WERI-Rb-1 (cell line): ENCODE data around the gene KAZN.

Source experiments
- DNase-seq: peaks from one replicate; pipeline ENCODE4 v3.0.0-alpha.2; 2020
- H3K27ac ChIP-seq: fragments of 250-450 bp; sonication (Bioruptor Pico); 2 replicates; pipeline ENCODE4 v1.5.1; 2020; ENCODE audit warnings: mild to moderate bottlenecking, moderate library complexity
- H3K27me3 ChIP-seq: fragments of 250-450 bp; sonication (Bioruptor Pico); 2 replicates; pipeline ENCODE4 v1.5.1; 2021; ENCODE audit warnings: mild to moderate bottlenecking, low read depth, moderate library complexity; ENCODE audit not compliant: insufficient read depth, severe bottlenecking
- H3K36me3 ChIP-seq: fragments of 250-450 bp; sonication (Bioruptor Pico); 2 replicates; pipeline ENCODE4 v1.5.1; 2020; ENCODE audit warnings: mild to moderate bottlenecking, moderate library complexity
- H3K4me3 ChIP-seq: 2 replicates; pipeline ENCODE4 v1.5.1; 2011; ENCODE audit warnings: low read depth, mild to moderate bottlenecking, control low read depth, low read length
- H3K9me3 ChIP-seq: fragments of 250-450 bp; sonication (Bioruptor Pico); 2 replicates; pipeline ENCODE4 v1.5.1; 2021; ENCODE audit warnings: mild to moderate bottlenecking, moderate library complexity; ENCODE audit not compliant: severe bottlenecking
- TF ChIP-seq, protein P1 (sequence below): IDR thresholded peaks from 2 replicates; pipeline ENCODE4 v1.5.1; 2011; ENCODE audit warnings: low read depth, mild to moderate bottlenecking, control low read depth, inconsistent platforms, low read length

The KAZN gene

DNA sequence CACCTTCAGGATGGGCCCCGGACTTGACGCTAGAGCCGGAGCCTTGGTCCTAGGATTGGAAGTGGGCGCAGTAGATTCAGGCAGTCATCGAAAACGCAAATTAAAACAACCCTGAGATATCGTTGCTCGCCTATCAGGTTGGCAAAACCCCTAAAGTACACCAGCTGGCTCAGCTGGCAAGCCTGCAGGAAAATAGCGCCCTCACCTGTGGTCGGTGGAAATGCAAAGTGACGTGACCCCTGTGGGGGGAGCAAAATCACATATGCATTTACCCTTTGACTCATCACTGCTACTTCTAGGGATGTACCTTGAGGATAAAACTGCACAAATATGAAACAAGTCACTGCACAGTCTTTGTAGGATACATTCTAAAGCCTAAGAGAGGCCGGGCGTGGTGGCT is 384.8 kb downstream of the KAZN start:
- TF ChIP-seq, protein P1, sequence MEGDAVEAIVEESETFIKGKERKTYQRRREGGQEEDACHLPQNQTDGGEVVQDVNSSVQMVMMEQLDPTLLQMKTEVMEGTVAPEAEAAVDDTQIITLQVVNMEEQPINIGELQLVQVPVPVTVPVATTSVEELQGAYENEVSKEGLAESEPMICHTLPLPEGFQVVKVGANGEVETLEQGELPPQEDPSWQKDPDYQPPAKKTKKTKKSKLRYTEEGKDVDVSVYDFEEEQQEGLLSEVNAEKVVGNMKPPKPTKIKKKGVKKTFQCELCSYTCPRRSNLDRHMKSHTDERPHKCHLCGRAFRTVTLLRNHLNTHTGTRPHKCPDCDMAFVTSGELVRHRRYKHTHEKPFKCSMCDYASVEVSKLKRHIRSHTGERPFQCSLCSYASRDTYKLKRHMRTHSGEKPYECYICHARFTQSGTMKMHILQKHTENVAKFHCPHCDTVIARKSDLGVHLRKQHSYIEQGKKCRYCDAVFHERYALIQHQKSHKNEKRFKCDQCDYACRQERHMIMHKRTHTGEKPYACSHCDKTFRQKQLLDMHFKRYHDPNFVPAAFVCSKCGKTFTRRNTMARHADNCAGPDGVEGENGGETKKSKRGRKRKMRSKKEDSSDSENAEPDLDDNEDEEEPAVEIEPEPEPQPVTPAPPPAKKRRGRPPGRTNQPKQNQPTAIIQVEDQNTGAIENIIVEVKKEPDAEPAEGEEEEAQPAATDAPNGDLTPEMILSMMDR, result peak; percentile 40; the same call in 1 of the 2 replicates
- Histone ChIP-seq H3K4me3 (no peak overlapping the region), H3K36me3 (no peaks in the 10 kb centered on the region), H3K9me3 (no peaks in the 10 kb centered on the region), H3K27ac (no peak overlapping the region), H3K27me3 (no peaks in the 10 kb centered on the region)
- DNase-seq, result peak; percentile 23

DNA sequence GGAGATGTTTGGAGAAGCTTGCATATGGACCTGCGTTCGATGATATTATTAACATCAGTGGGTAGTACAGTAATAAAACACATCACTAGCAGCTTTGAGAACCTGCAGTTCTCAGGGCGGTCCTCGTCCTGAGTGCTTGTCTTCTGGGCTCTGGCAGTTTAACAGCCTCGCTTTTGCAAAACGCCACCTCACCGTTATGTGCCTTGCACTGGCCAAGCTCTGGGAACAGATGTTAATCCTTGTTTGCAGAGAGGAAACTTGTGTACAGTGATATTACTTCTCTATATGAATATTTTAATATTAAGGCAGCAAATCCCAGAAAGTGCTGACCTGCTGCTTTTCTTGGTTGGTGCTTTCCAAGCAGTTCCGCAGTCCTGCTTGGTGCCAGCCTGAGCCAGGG is 387.7 kb downstream of the KAZN start:
- H3K27ac ChIP-seq, result no peak overlapping the region
- H3K4me3 ChIP-seq, result no peak overlapping the region
- no peaks in the 10 kb centered on the region for H3K36me3 ChIP-seq
- no peaks in the 10 kb centered on the region for H3K27me3 ChIP-seq
- TF ChIP-seq, protein P1, result no peak
- H3K9me3 ChIP-seq, result no peaks in the 10 kb centered on the region
- no peak for DNase-seq

GRCh38 chr1:14987829-14988603 is 389.5 kb downstream of the KAZN start:
- TF ChIP-seq, protein P1, result no peak
- no peak overlapping the region for H3K4me3 ChIP-seq
- H3K9me3 ChIP-seq, result no peaks in the 10 kb centered on the region
- no peak for DNase-seq
- no peak overlapping the region for H3K27ac ChIP-seq
- H3K27me3 ChIP-seq, result no peaks in the 10 kb centered on the region
- H3K36me3 ChIP-seq, result no peaks in the 10 kb centered on the region

DNA sequence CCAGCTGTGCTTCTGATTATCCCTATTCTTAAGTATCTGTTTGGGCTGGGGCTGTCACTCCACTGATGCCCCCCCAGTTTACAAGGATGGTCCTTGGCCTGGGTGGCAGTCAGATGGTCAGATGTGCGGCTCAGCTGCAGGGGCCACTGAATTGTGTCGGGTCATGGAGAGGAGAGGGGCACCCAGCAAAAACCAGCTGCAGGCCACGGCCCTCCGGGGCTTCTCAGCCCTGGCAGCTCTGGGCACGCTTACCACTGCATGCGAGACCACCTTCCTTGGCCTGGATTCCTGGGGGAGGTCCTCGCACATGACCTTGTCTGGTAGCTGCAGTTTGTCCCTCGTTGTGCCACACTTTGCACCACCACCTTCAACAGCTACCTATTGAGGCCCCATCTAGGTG is 390.2 kb downstream of the KAZN start:
- no peaks in the 10 kb centered on the region for H3K36me3 ChIP-seq
- DNase-seq, result no peak
- TF ChIP-seq, protein P1, result no peak
- H3K9me3 ChIP-seq, result no peaks in the 10 kb centered on the region
- H3K4me3 ChIP-seq, result no peak overlapping the region
- H3K27me3 ChIP-seq, result no peaks in the 10 kb centered on the region
- H3K27ac ChIP-seq, result no peak overlapping the region

GRCh38 chr1:14989931-14990728 is 391.6 kb downstream of the KAZN start:
- H3K36me3 ChIP-seq, result no peaks in the 10 kb centered on the region
- DNase-seq, result no peak
- H3K27ac ChIP-seq, result no peak overlapping the region
- no peak overlapping the region for H3K4me3 ChIP-seq
- no peaks in the 10 kb centered on the region for H3K9me3 ChIP-seq
- TF ChIP-seq, protein P1, result no peak
- H3K27me3 ChIP-seq, result no peaks in the 10 kb centered on the region
